ENCODE measurements around the gene IGSF21.

- TF ChIP-seq CTCF (IDR thresholded peaks at IDR 0.05) (no peak), POLR2A (IDR thresholded peaks at IDR 0.05) (no peak)
Observed at GRCh38 chr1:18160290-18160942, 52.8 kb downstream of the IGSF21 start.

Data from prostate gland (tissue), 2 donors.